CD14-positive monocyte (primary cell): ENCODE results near the gene SMIM30. TPM values are rescaled to one million over a fixed set of nuclear protein-coding genes. Genes with fewer than 3 reads are reported as not detected.

Experiments
- DNase-seq, 3 donors: peaks; one replicate each; pipeline ENCODE4 v3.0.0-alpha.2; 2011 to 2022
- H2AFZ ChIP-seq: 2 replicates; pipeline ENCODE4 v1.6.0; 2012; ENCODE audit warnings: mild to moderate bottlenecking, low read depth, low read length, inconsistent platforms; ENCODE audit not compliant: insufficient read depth, poor library complexity, severe bottlenecking
- H3K27ac ChIP-seq, 2 donors: 1 replicate in 1 of 2; 2 replicates in 1 of 2; pipeline ENCODE4 v1.5.1; 2012 to 2013; ENCODE audit warnings: low read length in 2 of 2, control low read depth in 1 of 2, inconsistent platforms in 1 of 2, low read depth in 1 of 2, mild to moderate bottlenecking in 1 of 2
- H3K27me3 ChIP-seq, 2 donors: one replicate each; pipeline versions ENCODE4 v1.6.0 to v1.6.1; 2011 to 2013; ENCODE audit warnings: low read length in 2 of 2; ENCODE audit not compliant: control insufficient read depth in 2 of 2, insufficient read depth in 2 of 2
- H3K36me3 ChIP-seq, 2 donors: replicated peaks in 1 of 2; 1 replicate in 1 of 2; 2 replicates in 1 of 2; pipeline versions ENCODE4 v1.5.1 to v1.6.1; 2012 to 2013; ENCODE audit warnings: low read length in 2 of 2, control low read depth in 1 of 2, inconsistent platforms in 1 of 2, mild to moderate bottlenecking in 1 of 2; ENCODE audit not compliant: insufficient read depth in 2 of 2, control insufficient read depth in 1 of 2
- H3K4me1 ChIP-seq, 2 donors: 1 replicate in 1 of 2; 2 replicates in 1 of 2; pipeline versions ENCODE4 v1.5.1 to v1.6.1; 2012 to 2013; ENCODE audit warnings: low read length in 2 of 2, control low read depth in 1 of 2, inconsistent platforms in 1 of 2, mild to moderate bottlenecking in 1 of 2, moderate library complexity in 1 of 2; ENCODE audit not compliant: insufficient read depth in 2 of 2, control insufficient read depth in 1 of 2
- H3K4me2 ChIP-seq: replicated peaks from 2 replicates; pipeline ENCODE3; 2012; ENCODE audit warnings: low read length, moderate library complexity, mild to moderate bottlenecking; ENCODE audit not compliant: poor library complexity, severe bottlenecking; ENCODE audit errors: extremely low read depth
- H3K4me3 ChIP-seq, 3 experiments: fragments of 200-600 bp in 1 of 3; sonication (generic) in 1 of 3; replicated peaks in 1 of 3; 1 replicate in 2 of 3; 2 replicates in 1 of 3; pipeline ENCODE4 v1.5.1; 2011 to 2013; ENCODE audit warnings: low read length in 3 of 3, mild to moderate bottlenecking in 3 of 3, control low read depth in 2 of 3, low read depth in 2 of 3, inconsistent platforms in 1 of 3, moderate library complexity in 1 of 3
- H3K79me2 ChIP-seq: 2 replicates; pipeline ENCODE4 v1.6.0; 2012; ENCODE audit warnings: mild to moderate bottlenecking, control low read depth, inconsistent platforms, low read length, moderate library complexity; ENCODE audit not compliant: insufficient read depth
- H3K9ac ChIP-seq: 2 replicates; pipeline ENCODE4 v1.6.0; 2017; ENCODE audit warnings: low read length, mild to moderate bottlenecking; ENCODE audit not compliant: insufficient read depth, poor library complexity, severe bottlenecking
- H3K9me3 ChIP-seq, 2 donors: replicated peaks in 1 of 2; 1 replicate in 1 of 2; 2 replicates in 1 of 2; pipeline versions ENCODE4 v1.5.1 to v1.6.1; 2012 to 2013; ENCODE audit warnings: low read length in 2 of 2, control low read depth in 1 of 2; ENCODE audit not compliant: control insufficient read depth in 1 of 2, insufficient read depth in 1 of 2
- H4K20me1 ChIP-seq: 2 replicates; pipeline ENCODE4 v1.6.0; 2012; ENCODE audit warnings: mild to moderate bottlenecking, low read length, control low read depth, moderate library complexity; ENCODE audit not compliant: insufficient read depth
- H3K27ac Mint-ChIP-seq, 7 donors: one replicate each; pipeline ENCODE4 v1.8.0; 2020; ENCODE audit warnings: mild to moderate bottlenecking in 7 of 7, mixed read lengths in 7 of 7, moderate library complexity in 6 of 7, inconsistent platforms in 2 of 7
- H3K27me3 Mint-ChIP-seq, 3 donors: one replicate each; pipeline ENCODE4 v1.8.0; 2021 to 2022; ENCODE audit warnings: low read depth in 3 of 3, mild to moderate bottlenecking in 3 of 3, mixed read lengths in 3 of 3, moderate library complexity in 3 of 3, inconsistent platforms in 1 of 3
- H3K36me3 Mint-ChIP-seq, 2 donors: one replicate each; pipeline ENCODE4 v1.8.0; 2020; ENCODE audit warnings: mixed read lengths in 2 of 2, inconsistent platforms in 1 of 2, mild to moderate bottlenecking in 1 of 2
- H3K4me1 Mint-ChIP-seq: one replicate; pipeline ENCODE4 v1.8.0; 2020; ENCODE audit warnings: mild to moderate bottlenecking, mixed read lengths
- H3K4me3 Mint-ChIP-seq, 2 donors: one replicate each; pipeline ENCODE4 v1.8.0; 2020; ENCODE audit warnings: mild to moderate bottlenecking in 2 of 2, mixed read lengths in 2 of 2, moderate library complexity in 1 of 2
- H3K9me3 Mint-ChIP-seq, 7 donors: one replicate each; pipeline ENCODE4 v1.8.0; 2020 to 2022; ENCODE audit warnings: mixed read lengths in 7 of 7, mild to moderate bottlenecking in 6 of 7, moderate library complexity in 6 of 7, inconsistent platforms in 2 of 7
- WGBS: methylation state at CpG from one replicate; pipeline ENCODE4 v1.1.5; 2013; ENCODE audit warnings: missing lambda C conversion rate; ENCODE audit not compliant: insufficient coverage; 5-methylcytosine and 5-hydroxymethylcytosine counted together
- intact Hi-C, 2 donors: fragments of 100-400 bp; cut with micrococcal nuclease; formaldehyde crosslinking; loops; one replicate each; pipeline versions ENCODE4 v1.15.0 to v1.15.1; 2023
- polyA plus RNA-seq, 3 donors: library from polyadenylated mRNA; depleted of rRNA in 1 of 3; unstranded in 2 of 3; stranded (reverse) in 1 of 3; fragments of 300-500 nt in 2 of 3; fragments of >200 nt in 1 of 3; fragmentation: Illumina TruSeq in 2 of 3; gene quantifications; 1 replicate in 2 of 3; 2 replicates in 1 of 3; pipeline ENCODE4 v1.2.3, GENCODE V29; 2012 to 2021
- TF ChIP-seq, protein P1 (sequence below): fragments of 200-600 bp; IDR thresholded peaks from one replicate; pipeline ENCODE4 v1.8.0; 2022; ENCODE audit warnings: antibody characterized with exemption, mild to moderate bottlenecking

The SMIM30 gene
- polyA plus RNA-seq, 3 donors, result 11.6 to 55.0 (median 43.6) TPM

GRCh38 chr7:113158756-113159155 lies 40.4 kb upstream of the SMIM30 start:
- Histone ChIP-seq H3K36me3 (no peaks in the 10 kb centered on the region), H4K20me1 (no peaks in the 10 kb centered on the region), H3K9me3 (no peaks in the 10 kb centered on the region), H3K27me3 (peaks cover 2 to 5% of the 10 kb centered on the region in 2 donors), H3K4me2 (no peak overlapping the region), H3K27ac (no peak overlapping the region), H2AFZ (no peak overlapping the region), H3K4me3 (no peak overlapping the region), H3K4me1 (no peaks in the 10 kb centered on the region), H3K79me2 (no peaks in the 10 kb centered on the region), H3K9ac (no peak overlapping the region)
- DNase-seq, result peak in 1 of 3 donors; percentile 51
- Mint-ChIP-seq H3K4me1 (no peaks in the 10 kb centered on the region), H3K36me3 (no peaks in the 10 kb centered on the region), H3K9me3 (peaks cover 0 to 3% (median 0%) of the 10 kb centered on the region in 7 donors), H3K4me3 (no peak overlapping the region), H3K27me3 (peaks cover 0 to 11% (median 2%) of the 10 kb centered on the region in 3 donors), H3K27ac (no peak overlapping the region)
- intact Hi-C loops, result no loop called here
- TF ChIP-seq, protein P1, sequence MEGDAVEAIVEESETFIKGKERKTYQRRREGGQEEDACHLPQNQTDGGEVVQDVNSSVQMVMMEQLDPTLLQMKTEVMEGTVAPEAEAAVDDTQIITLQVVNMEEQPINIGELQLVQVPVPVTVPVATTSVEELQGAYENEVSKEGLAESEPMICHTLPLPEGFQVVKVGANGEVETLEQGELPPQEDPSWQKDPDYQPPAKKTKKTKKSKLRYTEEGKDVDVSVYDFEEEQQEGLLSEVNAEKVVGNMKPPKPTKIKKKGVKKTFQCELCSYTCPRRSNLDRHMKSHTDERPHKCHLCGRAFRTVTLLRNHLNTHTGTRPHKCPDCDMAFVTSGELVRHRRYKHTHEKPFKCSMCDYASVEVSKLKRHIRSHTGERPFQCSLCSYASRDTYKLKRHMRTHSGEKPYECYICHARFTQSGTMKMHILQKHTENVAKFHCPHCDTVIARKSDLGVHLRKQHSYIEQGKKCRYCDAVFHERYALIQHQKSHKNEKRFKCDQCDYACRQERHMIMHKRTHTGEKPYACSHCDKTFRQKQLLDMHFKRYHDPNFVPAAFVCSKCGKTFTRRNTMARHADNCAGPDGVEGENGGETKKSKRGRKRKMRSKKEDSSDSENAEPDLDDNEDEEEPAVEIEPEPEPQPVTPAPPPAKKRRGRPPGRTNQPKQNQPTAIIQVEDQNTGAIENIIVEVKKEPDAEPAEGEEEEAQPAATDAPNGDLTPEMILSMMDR, result no peak
- WGBS, result no CpG with 5 or more reads among the region's 2 CpGs

- H3K27ac Mint-ChIP-seq, result no peak overlapping the region
- WGBS, result no CpG with 5 or more reads among the region's 3 CpGs
- H3K36me3 ChIP-seq, result no peaks in the 10 kb centered on the region
These were observed 35.8 kb upstream of the SMIM30 start for GRCh38 chr7:113154117-113154516.

More at GRCh38 chr7:113154117-113154516, 35.8 kb upstream of the SMIM30 start:
- Histone ChIP-seq H3K27ac (no peak overlapping the region), H3K4me1 (no peaks in the 10 kb centered on the region), H3K27me3 (peaks cover 5 to 11% of the 10 kb centered on the region in 2 donors), H3K4me2 (no peak overlapping the region), H2AFZ (no peak overlapping the region), H3K79me2 (no peaks in the 10 kb centered on the region), H3K4me3 (no peak overlapping the region), H4K20me1 (no peaks in the 10 kb centered on the region), H3K9me3 (no peaks in the 10 kb centered on the region), H3K9ac (no peak overlapping the region)
- no peak for DNase-seq
- H3K4me1 Mint-ChIP-seq, result no peaks in the 10 kb centered on the region
- no peaks in the 10 kb centered on the region for H3K9me3 Mint-ChIP-seq
- intact Hi-C loops, result no loop called here
- TF ChIP-seq, protein P1, result no peak
- no peak overlapping the region for H3K4me3 Mint-ChIP-seq
- no peaks in the 10 kb centered on the region for H3K36me3 Mint-ChIP-seq
- H3K27me3 Mint-ChIP-seq, result peaks cover 0 to 11% (median 4%) of the 10 kb centered on the region in 3 donors
